Activated T-helper 1 cell treated with anti-CD3 and anti-CD28 coated beads, Interleukin-2, amount 50 U/mL, for 16 hours (primary cell): ENCODE data around the gene BST1.

ENCODE experiments used
- DNase-seq, 2 donors: peaks; one replicate each; pipeline ENCODE4 v3.0.0-alpha.2; 2020; ENCODE audit warnings: low read depth in 1 of 2, low spot score in 1 of 2

BST1 gene

DNA sequence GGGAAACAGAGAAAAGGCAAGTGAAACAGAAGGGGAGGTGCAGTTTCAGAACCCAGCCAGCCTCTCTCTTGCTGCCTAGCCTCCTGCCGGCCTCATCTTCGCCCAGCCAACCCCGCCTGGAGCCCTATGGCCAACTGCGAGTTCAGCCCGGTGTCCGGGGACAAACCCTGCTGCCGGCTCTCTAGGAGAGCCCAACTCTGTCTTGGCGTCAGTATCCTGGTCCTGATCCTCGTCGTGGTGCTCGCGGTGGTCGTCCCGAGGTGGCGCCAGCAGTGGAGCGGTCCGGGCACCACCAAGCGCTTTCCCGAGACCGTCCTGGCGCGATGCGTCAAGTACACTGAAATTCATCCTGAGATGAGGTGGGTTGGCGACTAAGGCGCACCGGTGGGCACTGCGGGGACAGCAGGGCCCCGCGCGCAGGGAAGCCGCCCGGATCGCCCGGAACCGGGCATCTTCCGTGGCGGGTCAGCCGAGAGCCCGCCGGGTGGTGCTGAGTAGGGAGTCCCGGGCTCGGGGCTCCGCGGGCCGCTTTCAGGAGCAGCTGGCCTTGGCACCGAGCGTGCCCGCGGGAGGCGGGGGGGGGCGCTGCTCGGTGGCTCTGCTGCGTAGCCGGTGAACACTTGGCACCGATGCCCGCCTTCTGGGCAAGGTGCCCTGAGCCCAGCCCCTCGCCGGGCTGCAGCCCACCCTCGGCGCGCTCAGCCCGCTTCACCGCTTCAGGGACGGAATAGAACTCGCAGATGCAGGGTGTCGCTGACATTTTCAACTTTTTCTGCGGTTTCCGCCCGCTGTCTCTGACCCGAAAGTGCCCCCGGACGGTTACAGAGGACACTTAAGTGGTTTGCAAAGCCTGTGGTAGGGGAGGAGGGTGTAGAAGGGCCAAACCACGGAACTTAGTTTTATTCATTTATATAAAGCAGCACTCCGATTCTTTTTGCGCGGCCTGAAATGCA, 75.7 kb downstream of the BST1 start, which contains the start of gene CD38:
Gene CD38 (plus strand): TSS at position 40 of the 953 bp plus-strand sequence. CDS start 87 bp downstream, at position 127.
- peak in 1 of 2 donors; percentile 21 for DNase-seq

DNA sequence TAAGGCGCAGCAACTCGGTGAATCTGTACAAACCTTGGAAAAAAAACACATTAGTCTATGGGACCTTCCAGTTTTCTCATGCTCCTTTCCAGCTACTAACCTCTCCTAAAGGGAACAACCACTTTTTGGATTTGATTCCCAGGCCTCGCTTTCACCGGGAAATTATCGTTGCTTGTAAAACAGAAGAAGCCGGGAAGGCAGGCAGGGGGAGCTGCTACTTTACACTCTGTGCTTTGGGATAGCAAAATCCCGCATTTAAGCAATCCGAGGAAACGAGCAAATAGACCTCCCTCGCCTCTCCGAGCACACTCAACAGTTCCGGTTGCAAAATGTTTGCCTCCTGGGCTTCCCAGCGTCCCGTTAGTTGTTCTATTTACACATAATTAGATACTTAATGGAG, 76.4 kb downstream of the BST1 start:
- DNase-seq: no peak

DNA sequence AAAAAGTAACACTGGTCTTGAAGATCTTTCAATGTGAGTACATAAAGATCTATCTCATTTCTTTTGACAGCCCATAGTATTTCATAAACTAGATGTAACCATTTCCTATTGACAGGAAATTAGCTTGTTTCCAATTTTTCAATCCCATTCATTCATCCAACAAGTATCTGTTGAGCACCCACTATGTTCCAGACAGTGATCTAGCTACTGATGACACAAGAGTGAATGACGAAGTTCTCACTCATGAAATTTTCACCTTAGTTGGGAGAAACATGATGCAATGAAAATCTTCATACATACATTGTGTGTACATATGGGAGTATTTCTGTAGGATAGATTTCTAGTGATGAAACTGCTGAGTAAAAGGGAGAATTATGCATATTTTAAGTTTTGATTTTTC, 76.9 kb downstream of the BST1 start:
- DNase-seq: no peak

DNA sequence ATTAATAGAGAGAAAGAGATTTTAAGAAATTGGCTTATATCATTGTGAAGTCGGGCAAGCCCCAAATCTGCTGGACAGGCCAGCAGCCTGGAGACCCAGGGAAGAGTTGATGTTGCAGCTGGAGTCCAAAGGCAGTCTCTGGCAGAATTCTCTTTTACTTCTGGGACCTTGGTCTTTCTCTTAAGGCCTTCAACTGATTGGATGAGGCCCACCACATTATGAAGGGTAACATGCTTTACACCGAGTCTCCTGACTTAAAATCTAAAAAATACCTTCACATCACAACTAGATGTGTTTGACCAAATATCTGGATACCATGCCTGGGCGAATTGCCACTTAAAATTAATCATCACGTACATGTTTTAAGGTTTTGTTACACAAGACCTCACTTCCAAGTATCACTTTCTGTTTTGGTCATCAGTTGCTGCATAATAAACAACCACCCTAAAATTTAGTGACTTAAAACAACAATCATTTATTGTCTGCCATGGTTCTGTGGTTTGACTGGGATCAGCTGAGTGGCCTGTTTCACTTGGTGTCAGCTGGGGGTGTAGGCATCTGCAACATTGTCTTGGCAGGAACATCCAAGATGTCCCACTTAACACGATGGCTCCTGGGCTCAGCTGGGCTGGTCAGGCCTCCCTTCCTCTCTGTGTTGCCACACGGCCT, 78.7 kb downstream of the BST1 start:
- DNase-seq: no peak
